Measurements from ENCODE around the gene SRRT. TPM values are rescaled to one million over a fixed set of nuclear protein-coding genes. Genes with fewer than 3 reads are reported as not detected.
"Not testable (repeated sequence)": the region's sequence is repeated elsewhere in the genome, so short reads cannot be mapped to it uniquely, and the experiment has no call there.

The SRRT gene
- total RNA-seq, 1 experiment from 2014 or later = 76.2 TPM

- H3K27ac ChIP-seq = peak overlapping the region; percentile 21; the same call in 1 of the 2 replicates
- H3K4me3 ChIP-seq = peak overlapping the region; percentile 7
- H3K27me3 ChIP-seq (replicated peaks) = no peaks in the 10 kb centered on the region
- H3K36me3 ChIP-seq = no peaks in the 10 kb centered on the region
- peak; percentile 86 to 90 for DNase-seq (ENCODE audit: low read depth in 1 of 2, low spot score in 2 of 2)
- H3K9me3 ChIP-seq (replicated peaks) = no peaks in the 10 kb centered on the region
- H3K4me1 ChIP-seq (replicated peaks) = peaks cover 8% of the 10 kb centered on the region
These were observed 37.6 kb upstream of the SRRT start for GRCh38 chr7:100837099-100837836.

GRCh38 chr7:100839361-100839760, 35.5 kb upstream of the SRRT start:
- no peaks in the 10 kb centered on the region for H3K36me3 ChIP-seq
- no peak for DNase-seq (ENCODE audit: low read depth in 1 of 2, low spot score in 2 of 2)
- peaks cover 8% of the 10 kb centered on the region for H3K4me1 ChIP-seq (replicated peaks)
- H3K9me3 ChIP-seq (replicated peaks) = no peaks in the 10 kb centered on the region
- H3K4me3 ChIP-seq = no peak overlapping the region
- H3K27ac ChIP-seq = no peak overlapping the region
- H3K27me3 ChIP-seq (replicated peaks) = no peaks in the 10 kb centered on the region

GRCh38 chr7:100840470-100841100, 34.3 kb upstream of the SRRT start:
- Histone ChIP-seq H3K9me3 (replicated peaks) (no peaks in the 10 kb centered on the region), H3K36me3 (no peaks in the 10 kb centered on the region), H3K4me3 (no peak overlapping the region), H3K27ac (no peak overlapping the region), H3K27me3 (replicated peaks) (no peaks in the 10 kb centered on the region), H3K4me1 (replicated peaks) (peaks cover 8% of the 10 kb centered on the region)
- no peak for DNase-seq (ENCODE audit: low read depth in 1 of 2, low spot score in 2 of 2)

DNA sequence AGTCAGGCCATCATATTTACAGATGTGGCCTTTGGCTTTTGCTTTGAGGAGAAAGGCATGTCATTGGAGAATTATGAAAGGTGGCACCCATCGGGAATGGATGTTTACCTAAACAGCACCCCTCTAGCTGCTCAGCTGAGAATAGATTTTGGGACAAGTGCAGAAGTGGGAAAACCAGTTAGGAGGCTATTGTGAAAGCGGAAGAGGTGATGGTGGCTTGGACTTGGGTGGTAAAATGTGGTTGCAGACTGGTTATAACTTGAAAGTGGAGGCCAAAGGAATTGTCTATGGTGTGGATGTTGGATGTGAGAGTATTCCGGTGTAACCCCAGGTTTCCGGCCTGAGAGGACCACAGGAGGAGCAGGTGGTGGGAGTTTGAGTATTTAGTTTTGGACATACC, 27.5 kb upstream of the SRRT start:
- Histone ChIP-seq H3K4me3 (no peak overlapping the region), H3K27ac (no peak overlapping the region), H3K36me3 (no peaks in the 10 kb centered on the region), H3K4me1 (replicated peaks) (peaks cover 7% of the 10 kb centered on the region), H3K9me3 (replicated peaks) (no peaks in the 10 kb centered on the region), H3K27me3 (replicated peaks) (no peaks in the 10 kb centered on the region)
- DNase-seq (ENCODE audit: low read depth in 1 of 2, low spot score in 2 of 2) = no peak

- peak within 1 kb of the TSS; percentile 60 for H3K4me3 ChIP-seq
- peak; percentile 86 to 92 for DNase-seq (ENCODE audit: low read depth in 1 of 2, low spot score in 2 of 2)
- H3K36me3 ChIP-seq = peaks cover 11% of the 10 kb centered on the region; the same call in 1 of the 2 replicates
- peaks cover 14% of the 10 kb centered on the region for H3K4me1 ChIP-seq (replicated peaks)
- H3K9me3 ChIP-seq (replicated peaks) = no peaks in the 10 kb centered on the region
- no peaks in the 10 kb centered on the region for H3K27me3 ChIP-seq (replicated peaks)
- no peak within 1 kb of the TSS for H3K27ac ChIP-seq
These were observed 22.6 kb upstream of the SRRT start, which contains the start of gene SLC12A9 for GRCh38 chr7:100852048-100852872. Gene SLC12A9, plus strand, starts transcription at chr7:100852713. Its CDS starts 1,485 bp downstream, at chr7:100854198.

DNA sequence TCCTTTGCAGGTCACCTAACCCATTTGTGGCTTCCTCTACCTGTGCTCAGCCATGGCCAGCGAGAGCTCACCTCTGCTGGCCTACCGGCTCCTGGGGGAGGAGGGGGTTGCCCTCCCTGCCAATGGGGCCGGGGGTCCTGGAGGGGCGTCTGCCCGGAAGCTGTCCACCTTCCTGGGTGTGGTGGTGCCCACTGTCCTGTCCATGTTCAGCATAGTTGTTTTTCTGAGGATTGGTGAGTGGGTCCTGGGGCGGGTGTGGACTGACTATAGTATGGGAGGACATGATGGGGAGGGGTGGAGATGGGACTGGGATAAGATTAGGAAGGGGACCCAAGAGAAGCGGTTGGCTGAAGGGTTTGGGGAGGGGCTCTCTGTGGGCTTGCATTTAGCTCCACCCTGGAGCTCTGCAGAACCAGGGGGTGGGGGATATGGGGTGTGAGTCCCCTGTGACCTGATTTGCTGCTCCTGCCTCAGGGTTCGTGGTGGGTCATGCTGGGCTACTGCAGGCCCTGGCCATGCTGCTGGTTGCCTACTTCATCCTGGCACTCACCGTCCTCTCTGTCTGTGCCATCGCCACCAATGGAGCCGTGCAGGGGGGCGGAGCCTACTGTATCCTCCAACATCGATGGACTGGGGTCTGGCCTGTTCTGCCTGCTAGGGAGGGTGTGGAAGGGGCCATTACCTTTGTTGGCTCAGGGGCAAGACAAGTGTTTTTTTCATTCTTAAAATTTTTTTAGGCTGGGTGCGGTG, 20.6 kb upstream of the SRRT start:
- Histone ChIP-seq H3K27me3 (replicated peaks) (no peaks in the 10 kb centered on the region), H3K27ac (no peak overlapping the region), H3K9me3 (replicated peaks) (no peaks in the 10 kb centered on the region), H3K4me1 (replicated peaks) (peaks cover 14% of the 10 kb centered on the region), H3K4me3 (no peak overlapping the region), H3K36me3 (peaks cover 11% of the 10 kb centered on the region; the same call in 1 of the 2 replicates)
- DNase-seq (ENCODE audit: low read depth in 1 of 2, low spot score in 2 of 2) = no peak

- not testable (repeated sequence) for H3K4me3 ChIP-seq; H3K27me3 ChIP-seq (replicated peaks); H3K27ac ChIP-seq; H3K9me3 ChIP-seq (replicated peaks); DNase-seq (ENCODE audit: low read depth in 1 of 2, low spot score in 2 of 2)
- Histone ChIP-seq H3K4me1 (replicated peaks) (peaks cover 14% of the 10 kb centered on the region), H3K36me3 (peaks cover 11% of the 10 kb centered on the region; the same call in 1 of the 2 replicates)
These were observed 20.0 kb upstream of the SRRT start for GRCh38 chr7:100854899-100855298.

- H3K4me1 ChIP-seq (replicated peaks) = peaks cover 14% of the 10 kb centered on the region
- peaks cover 14% of the 10 kb centered on the region for H3K36me3 ChIP-seq
These were observed 19.4 kb upstream of the SRRT start for GRCh38 chr7:100855515-100855914.

GRCh38 chr7:100856871-100857282, 18.0 kb upstream of the SRRT start:
- Histone ChIP-seq H3K4me1 (replicated peaks) (peaks cover 12% of the 10 kb centered on the region), H3K27me3 (replicated peaks) (no peaks in the 10 kb centered on the region), H3K9me3 (replicated peaks) (no peaks in the 10 kb centered on the region), H3K36me3 (peaks cover 24% of the 10 kb centered on the region), H3K27ac (no peak overlapping the region), H3K4me3 (no peak overlapping the region)
- DNase-seq (ENCODE audit: low read depth in 1 of 2, low spot score in 2 of 2) = no peak

More at GRCh38 chr7:100855515-100855914, 19.4 kb upstream of the SRRT start:
- Histone ChIP-seq H3K27ac (no peak overlapping the region), H3K27me3 (replicated peaks) (no peaks in the 10 kb centered on the region), H3K4me3 (no peak overlapping the region), H3K9me3 (replicated peaks) (no peaks in the 10 kb centered on the region)
- no peak for DNase-seq (ENCODE audit: low read depth in 1 of 2, low spot score in 2 of 2)

DNA sequence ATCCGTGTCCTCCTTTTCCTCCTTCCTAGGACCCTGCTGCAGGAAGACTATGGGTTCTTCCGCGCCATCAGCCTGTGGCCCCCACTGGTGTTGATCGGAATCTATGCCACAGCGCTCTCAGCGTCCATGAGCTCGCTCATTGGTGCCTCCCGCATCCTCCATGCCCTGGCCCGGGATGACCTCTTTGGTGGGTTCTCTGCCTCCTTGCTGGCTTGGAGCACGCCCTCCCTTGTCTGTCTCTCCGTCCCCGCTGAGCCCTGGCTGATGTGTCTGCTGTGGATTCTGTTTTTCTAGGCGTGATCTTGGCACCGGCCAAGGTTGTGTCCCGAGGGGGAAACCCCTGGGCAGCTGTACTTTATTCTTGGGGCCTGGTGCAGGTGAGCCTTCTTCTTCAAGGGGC, 15.0 kb upstream of the SRRT start:
- Histone ChIP-seq H3K27ac (no peak overlapping the region), H3K27me3 (replicated peaks) (no peaks in the 10 kb centered on the region), H3K36me3 (peaks cover 19% of the 10 kb centered on the region), H3K9me3 (replicated peaks) (no peaks in the 10 kb centered on the region), H3K4me3 (no peak overlapping the region), H3K4me1 (replicated peaks) (no peaks in the 10 kb centered on the region)
- no peak for DNase-seq (ENCODE audit: low read depth in 1 of 2, low spot score in 2 of 2)

- H3K4me3 ChIP-seq = no peak overlapping the region
- H3K4me1 ChIP-seq (replicated peaks) = no peaks in the 10 kb centered on the region
- H3K36me3 ChIP-seq = peaks cover 19% of the 10 kb centered on the region
- no peak overlapping the region for H3K27ac ChIP-seq
- no peaks in the 10 kb centered on the region for H3K27me3 ChIP-seq (replicated peaks)
- H3K9me3 ChIP-seq (replicated peaks) = no peaks in the 10 kb centered on the region
- DNase-seq (ENCODE audit: low read depth in 1 of 2, low spot score in 2 of 2) = no peak
These were observed 13.9 kb upstream of the SRRT start for GRCh38 chr7:100860702-100861615.

GRCh38 chr7:100861616-100861985, 13.3 kb upstream of the SRRT start:
- no peaks in the 10 kb centered on the region for H3K9me3 ChIP-seq (replicated peaks)
- no peaks in the 10 kb centered on the region for H3K27me3 ChIP-seq (replicated peaks)
- no peak overlapping the region for H3K4me3 ChIP-seq
- peaks cover 4% of the 10 kb centered on the region for H3K4me1 ChIP-seq (replicated peaks)
- peaks cover 19% of the 10 kb centered on the region for H3K36me3 ChIP-seq
- H3K27ac ChIP-seq = no peak overlapping the region
- no peak for DNase-seq (ENCODE audit: low read depth in 1 of 2, low spot score in 2 of 2)

Measured in SJSA1 (cell line).